HepG2 (cell line): ENCODE measurements around the gene PRRT1B. TPM values are rescaled to one million over a fixed set of nuclear protein-coding genes. Genes with fewer than 3 reads are reported as not detected.

ENCODE experiments used
- EHMT2 ChIP-seq: fragments of 200-600 bp; sonication (generic); IDR thresholded peaks from 2 replicates; pipeline ENCODE4 v1.7.0; 2017; ENCODE audit warnings: antibody characterized with exemption, low read depth, low read length, borderline replicate concordance
- SMAD1 ChIP-seq: sonication (generic); formaldehyde crosslinking; IDR thresholded peaks from 2 replicates; pipeline ENCODE4 v1.4.0; 2020; ENCODE audit warnings: missing genetic modification reagents, low read depth, mild to moderate bottlenecking, borderline replicate concordance
- TBX3 ChIP-seq: fragments of 450-650 bp; IDR thresholded peaks from 2 replicates; pipeline ENCODE4 v1.6.1; 2017; ENCODE audit warnings: antibody characterized with exemption, mild to moderate bottlenecking, inconsistent platforms, borderline replicate concordance
- ZNF337 ChIP-seq: sonication (generic); formaldehyde crosslinking; IDR thresholded peaks from 2 replicates; pipeline ENCODE4 v1.5.1; 2020; ENCODE audit warnings: missing genetic modification reagents, low read depth, mild to moderate bottlenecking, borderline replicate concordance
- ZNF720 ChIP-seq: sonication (generic); formaldehyde crosslinking; IDR thresholded peaks from 2 replicates; pipeline ENCODE4 v1.4.0; 2020; ENCODE audit warnings: missing genetic modification reagents
- polyA plus RNA-seq, 8 experiments: library from polyadenylated mRNA; depleted of rRNA in 3 of 8; stranded (reverse) in 7 of 8; unstranded in 1 of 8; fragments of >200 nt; fragmentation: Illumina TruSeq in 4 of 8; extraction: Trizol in 4 of 8; gene quantifications; 2 replicates each; pipeline versions ENCODE4 v1.2.1 to v1.2.3, GENCODE V29; 2011 to 2016; ENCODE audit warnings: low read depth in 4 of 8, missing spikeins in 1 of 8, mixed read lengths in 1 of 8; ENCODE audit not compliant: insufficient read depth in 1 of 8
- total RNA-seq, 5 experiments: library from RNA; depleted of rRNA; stranded (reverse); fragments of >200 nt; fragmentation: Illumina TruSeq; extraction: Trizol; gene quantifications; 2 replicates each; pipeline ENCODE4 v1.2.3, GENCODE V29; 2016; ENCODE audit warnings: low read depth in 1 of 5
- TF ChIP-seq, protein P1 (sequence below): sonication (generic); formaldehyde crosslinking; IDR thresholded peaks from 2 replicates; pipeline ENCODE4 v1.5.0; 2020; ENCODE audit warnings: mild to moderate bottlenecking, missing genetic modification reagents, borderline replicate concordance
- TF ChIP-seq, protein P2 (sequence below): fragments of 450-650 bp; IDR thresholded peaks from 2 replicates; pipeline ENCODE4 v1.6.1; 2017
- TF ChIP-seq, protein P3 (sequence below): sonication (generic); formaldehyde crosslinking; IDR thresholded peaks from 2 replicates; pipeline ENCODE4 v1.5.0; 2020; ENCODE audit warnings: mild to moderate bottlenecking, missing genetic modification reagents, borderline replicate concordance
- TF ChIP-seq, protein P4 (sequence below): sonication (generic); formaldehyde crosslinking; IDR thresholded peaks from 2 replicates; pipeline ENCODE4 v1.8.0; 2022; ENCODE audit warnings: mild to moderate bottlenecking, missing genetic modification reagents; ENCODE audit not compliant: insufficient replicate concordance
- TF ChIP-seq, protein P5 (sequence below): sonication (generic); formaldehyde crosslinking; conservative IDR thresholded peaks from 2 replicates; pipeline ENCODE4 v1.4.0; 2020; ENCODE audit warnings: mild to moderate bottlenecking, missing genetic modification reagents, moderate library complexity
- TF ChIP-seq, protein P6 (sequence below): sonication (generic); formaldehyde crosslinking; IDR thresholded peaks from 2 replicates; pipeline ENCODE4 v1.5.1; 2020; ENCODE audit warnings: missing genetic modification reagents, mild to moderate bottlenecking, borderline replicate concordance

PRRT1B gene
- total and polyA plus RNA-seq, 2 of the 13 experiments (the other 11 are each of a cell fraction or from before 2014, with no cell fraction given): not detected

DNA sequence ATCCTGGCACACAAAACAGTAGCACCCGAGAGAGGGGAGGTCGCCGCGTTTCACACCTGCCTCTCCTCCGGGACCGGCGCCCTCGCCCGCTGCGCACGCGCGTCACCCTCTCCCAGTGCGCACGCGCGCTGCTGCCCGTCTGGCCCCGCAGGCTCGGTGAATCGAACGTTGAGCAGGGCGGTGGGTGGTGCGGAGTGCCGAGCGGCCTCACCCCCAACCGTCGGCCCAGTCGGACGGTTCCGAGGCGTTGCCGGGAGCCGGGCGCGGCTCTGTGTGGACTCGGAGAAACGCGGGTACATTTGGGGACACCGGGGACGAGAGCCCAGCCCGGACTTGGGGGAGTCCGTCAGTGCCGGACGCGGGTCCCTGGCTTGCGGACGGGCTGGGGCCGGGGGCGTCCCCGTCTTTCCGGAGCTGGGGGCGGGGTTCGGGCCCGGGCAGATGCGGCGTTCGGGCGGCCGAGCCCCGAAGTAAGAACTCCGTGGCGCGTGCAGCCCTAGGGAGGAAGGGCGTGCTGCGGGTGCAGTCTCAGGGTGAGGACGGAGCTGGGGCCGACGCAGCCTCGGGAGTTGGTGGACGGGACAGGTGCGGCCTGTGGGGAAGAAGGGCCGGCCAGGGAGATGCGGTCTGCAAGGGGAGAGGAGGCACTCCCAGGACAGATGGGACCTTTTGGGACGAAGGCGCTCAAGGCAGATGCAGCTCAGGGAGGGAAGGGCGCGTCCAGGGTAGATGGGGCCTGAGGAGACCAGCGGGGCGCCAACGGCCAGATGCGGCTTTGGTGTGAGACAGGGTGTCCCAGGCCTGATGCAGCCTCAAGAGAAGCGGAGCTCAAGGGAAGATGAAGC is 42.3 kb upstream of the PRRT1B start, which contains the start of gene POMT1 (continued):
- TF ChIP-seq, protein P1, sequence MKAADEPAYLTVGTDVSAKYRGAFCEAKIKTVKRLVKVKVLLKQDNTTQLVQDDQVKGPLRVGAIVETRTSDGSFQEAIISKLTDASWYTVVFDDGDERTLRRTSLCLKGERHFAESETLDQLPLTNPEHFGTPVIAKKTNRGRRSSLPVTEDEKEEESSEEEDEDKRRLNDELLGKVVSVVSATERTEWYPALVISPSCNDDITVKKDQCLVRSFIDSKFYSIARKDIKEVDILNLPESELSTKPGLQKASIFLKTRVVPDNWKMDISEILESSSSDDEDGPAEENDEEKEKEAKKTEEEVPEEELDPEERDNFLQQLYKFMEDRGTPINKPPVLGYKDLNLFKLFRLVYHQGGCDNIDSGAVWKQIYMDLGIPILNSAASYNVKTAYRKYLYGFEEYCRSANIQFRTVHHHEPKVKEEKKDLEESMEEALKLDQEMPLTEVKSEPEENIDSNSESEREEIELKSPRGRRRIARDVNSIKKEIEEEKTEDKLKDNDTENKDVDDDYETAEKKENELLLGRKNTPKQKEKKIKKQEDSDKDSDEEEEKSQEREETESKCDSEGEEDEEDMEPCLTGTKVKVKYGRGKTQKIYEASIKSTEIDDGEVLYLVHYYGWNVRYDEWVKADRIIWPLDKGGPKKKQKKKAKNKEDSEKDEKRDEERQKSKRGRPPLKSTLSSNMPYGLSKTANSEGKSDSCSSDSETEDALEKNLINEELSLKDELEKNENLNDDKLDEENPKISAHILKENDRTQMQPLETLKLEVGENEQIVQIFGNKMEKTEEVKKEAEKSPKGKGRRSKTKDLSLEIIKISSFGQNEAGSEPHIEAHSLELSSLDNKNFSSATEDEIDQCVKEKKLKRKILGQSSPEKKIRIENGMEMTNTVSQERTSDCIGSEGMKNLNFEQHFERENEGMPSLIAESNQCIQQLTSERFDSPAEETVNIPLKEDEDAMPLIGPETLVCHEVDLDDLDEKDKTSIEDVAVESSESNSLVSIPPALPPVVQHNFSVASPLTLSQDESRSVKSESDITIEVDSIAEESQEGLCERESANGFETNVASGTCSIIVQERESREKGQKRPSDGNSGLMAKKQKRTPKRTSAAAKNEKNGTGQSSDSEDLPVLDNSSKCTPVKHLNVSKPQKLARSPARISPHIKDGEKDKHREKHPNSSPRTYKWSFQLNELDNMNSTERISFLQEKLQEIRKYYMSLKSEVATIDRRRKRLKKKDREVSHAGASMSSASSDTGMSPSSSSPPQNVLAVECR: peak; percentile 87
- TF ChIP-seq, protein P2, sequence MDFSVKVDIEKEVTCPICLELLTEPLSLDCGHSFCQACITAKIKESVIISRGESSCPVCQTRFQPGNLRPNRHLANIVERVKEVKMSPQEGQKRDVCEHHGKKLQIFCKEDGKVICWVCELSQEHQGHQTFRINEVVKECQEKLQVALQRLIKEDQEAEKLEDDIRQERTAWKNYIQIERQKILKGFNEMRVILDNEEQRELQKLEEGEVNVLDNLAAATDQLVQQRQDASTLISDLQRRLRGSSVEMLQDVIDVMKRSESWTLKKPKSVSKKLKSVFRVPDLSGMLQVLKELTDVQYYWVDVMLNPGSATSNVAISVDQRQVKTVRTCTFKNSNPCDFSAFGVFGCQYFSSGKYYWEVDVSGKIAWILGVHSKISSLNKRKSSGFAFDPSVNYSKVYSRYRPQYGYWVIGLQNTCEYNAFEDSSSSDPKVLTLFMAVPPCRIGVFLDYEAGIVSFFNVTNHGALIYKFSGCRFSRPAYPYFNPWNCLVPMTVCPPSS: no peak
- TF ChIP-seq, protein P3, sequence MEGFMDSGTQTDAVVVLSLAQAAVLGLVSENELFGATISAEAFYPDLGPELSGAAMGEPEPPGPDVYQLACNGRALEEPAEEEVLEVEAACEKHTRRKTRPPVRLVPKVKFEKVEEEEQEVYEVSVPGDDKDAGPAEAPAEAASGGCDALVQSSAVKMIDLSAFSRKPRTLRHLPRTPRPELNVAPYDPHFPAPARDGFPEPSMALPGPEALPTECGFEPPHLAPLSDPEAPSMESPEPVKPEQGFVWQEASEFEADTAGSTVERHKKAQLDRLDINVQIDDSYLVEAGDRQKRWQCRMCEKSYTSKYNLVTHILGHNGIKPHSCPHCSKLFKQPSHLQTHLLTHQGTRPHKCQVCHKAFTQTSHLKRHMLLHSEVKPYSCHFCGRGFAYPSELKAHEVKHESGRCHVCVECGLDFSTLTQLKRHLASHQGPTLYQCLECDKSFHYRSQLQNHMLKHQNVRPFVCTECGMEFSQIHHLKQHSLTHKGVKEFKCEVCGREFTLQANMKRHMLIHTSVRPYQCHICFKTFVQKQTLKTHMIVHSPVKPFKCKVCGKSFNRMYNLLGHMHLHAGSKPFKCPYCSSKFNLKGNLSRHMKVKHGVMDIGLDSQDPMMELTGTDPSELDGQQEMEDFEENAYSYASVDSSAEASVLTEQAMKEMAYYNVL (CRISPR knock-in tag): no peak; the same call in 1 of the 2 replicates
- TF ChIP-seq ZNF337 (CRISPR knock-in tag) (no peak), ZNF720 (CRISPR knock-in tag) (no peak), SMAD1 (CRISPR knock-in tag) (peak; percentile 93), EHMT2 (no peak), TBX3 (peak; percentile 48; the same call in 1 of the 2 replicates)
- TF ChIP-seq, protein P4, sequence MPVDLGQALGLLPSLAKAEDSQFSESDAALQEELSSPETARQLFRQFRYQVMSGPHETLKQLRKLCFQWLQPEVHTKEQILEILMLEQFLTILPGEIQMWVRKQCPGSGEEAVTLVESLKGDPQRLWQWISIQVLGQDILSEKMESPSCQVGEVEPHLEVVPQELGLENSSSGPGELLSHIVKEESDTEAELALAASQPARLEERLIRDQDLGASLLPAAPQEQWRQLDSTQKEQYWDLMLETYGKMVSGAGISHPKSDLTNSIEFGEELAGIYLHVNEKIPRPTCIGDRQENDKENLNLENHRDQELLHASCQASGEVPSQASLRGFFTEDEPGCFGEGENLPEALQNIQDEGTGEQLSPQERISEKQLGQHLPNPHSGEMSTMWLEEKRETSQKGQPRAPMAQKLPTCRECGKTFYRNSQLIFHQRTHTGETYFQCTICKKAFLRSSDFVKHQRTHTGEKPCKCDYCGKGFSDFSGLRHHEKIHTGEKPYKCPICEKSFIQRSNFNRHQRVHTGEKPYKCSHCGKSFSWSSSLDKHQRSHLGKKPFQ (CRISPR knock-in tag): no peak
- TF ChIP-seq, protein P5, sequence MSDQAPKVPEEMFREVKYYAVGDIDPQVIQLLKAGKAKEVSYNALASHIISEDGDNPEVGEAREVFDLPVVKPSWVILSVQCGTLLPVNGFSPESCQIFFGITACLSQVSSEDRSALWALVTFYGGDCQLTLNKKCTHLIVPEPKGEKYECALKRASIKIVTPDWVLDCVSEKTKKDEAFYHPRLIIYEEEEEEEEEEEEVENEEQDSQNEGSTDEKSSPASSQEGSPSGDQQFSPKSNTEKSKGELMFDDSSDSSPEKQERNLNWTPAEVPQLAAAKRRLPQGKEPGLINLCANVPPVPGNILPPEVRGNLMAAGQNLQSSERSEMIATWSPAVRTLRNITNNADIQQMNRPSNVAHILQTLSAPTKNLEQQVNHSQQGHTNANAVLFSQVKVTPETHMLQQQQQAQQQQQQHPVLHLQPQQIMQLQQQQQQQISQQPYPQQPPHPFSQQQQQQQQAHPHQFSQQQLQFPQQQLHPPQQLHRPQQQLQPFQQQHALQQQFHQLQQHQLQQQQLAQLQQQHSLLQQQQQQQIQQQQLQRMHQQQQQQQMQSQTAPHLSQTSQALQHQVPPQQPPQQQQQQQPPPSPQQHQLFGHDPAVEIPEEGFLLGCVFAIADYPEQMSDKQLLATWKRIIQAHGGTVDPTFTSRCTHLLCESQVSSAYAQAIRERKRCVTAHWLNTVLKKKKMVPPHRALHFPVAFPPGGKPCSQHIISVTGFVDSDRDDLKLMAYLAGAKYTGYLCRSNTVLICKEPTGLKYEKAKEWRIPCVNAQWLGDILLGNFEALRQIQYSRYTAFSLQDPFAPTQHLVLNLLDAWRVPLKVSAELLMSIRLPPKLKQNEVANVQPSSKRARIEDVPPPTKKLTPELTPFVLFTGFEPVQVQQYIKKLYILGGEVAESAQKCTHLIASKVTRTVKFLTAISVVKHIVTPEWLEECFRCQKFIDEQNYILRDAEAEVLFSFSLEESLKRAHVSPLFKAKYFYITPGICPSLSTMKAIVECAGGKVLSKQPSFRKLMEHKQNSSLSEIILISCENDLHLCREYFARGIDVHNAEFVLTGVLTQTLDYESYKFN: no peak
- TF ChIP-seq, protein P6, sequence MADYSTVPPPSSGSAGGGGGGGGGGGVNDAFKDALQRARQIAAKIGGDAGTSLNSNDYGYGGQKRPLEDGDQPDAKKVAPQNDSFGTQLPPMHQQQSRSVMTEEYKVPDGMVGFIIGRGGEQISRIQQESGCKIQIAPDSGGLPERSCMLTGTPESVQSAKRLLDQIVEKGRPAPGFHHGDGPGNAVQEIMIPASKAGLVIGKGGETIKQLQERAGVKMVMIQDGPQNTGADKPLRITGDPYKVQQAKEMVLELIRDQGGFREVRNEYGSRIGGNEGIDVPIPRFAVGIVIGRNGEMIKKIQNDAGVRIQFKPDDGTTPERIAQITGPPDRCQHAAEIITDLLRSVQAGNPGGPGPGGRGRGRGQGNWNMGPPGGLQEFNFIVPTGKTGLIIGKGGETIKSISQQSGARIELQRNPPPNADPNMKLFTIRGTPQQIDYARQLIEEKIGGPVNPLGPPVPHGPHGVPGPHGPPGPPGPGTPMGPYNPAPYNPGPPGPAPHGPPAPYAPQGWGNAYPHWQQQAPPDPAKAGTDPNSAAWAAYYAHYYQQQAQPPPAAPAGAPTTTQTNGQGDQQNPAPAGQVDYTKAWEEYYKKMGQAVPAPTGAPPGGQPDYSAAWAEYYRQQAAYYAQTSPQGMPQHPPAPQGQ (CRISPR knock-in tag): no peak
